Regular cardiac myocyte (primary cell): ENCODE results near the gene YIPF4. TPM values are rescaled to one million over a fixed set of nuclear protein-coding genes. Genes with fewer than 3 reads are reported as not detected.

Experiments used
- total RNA-seq: library from RNA; depleted of rRNA; stranded (reverse); fragments of >200 nt; gene quantifications from 2 replicates; pipeline ENCODE4 v1.2.3, GENCODE V29; 2014

The YIPF4 gene
- total RNA-seq = 20.6 and 36.4 TPM in 2 replicates

GRCh38 chr2:32277674-32278477 is at the start of gene YIPF4:
Gene YIPF4, plus strand, starts transcription at chr2:32277904. Its CDS starts 252 bp downstream, at chr2:32278156.

GRCh38 chr2:32264422-32265105 is 13.1 kb upstream of the YIPF4 start, which contains the start of gene NLRC4:
Gene NLRC4, minus strand, starts transcription at chr2:32264886. Its CDS starts 8,111 bp downstream, at chr2:32256775.

GRCh38 chr2:32356681-32357317 is 79.1 kb downstream of the YIPF4 start, which contains the start of gene BIRC6:
Gene BIRC6, plus strand, starts transcription at chr2:32357023. Its CDS starts 139 bp downstream, at chr2:32357162.

Other genes starting within 250 kb of the YIPF4 start
- gene DPY30, start 238.1 kb upstream of the YIPF4 start, total RNA-seq = 50.7 and 85.1 TPM in 2 replicates
- gene SPAST, start 214.3 kb upstream of the YIPF4 start, total RNA-seq = 19.4 and 26.2 TPM in 2 replicates
- 29.7 and 43.1 TPM in 2 replicates for gene SLC30A6, start 112.0 kb upstream of the YIPF4 start, total RNA-seq
- not detected in 2 replicates for gene NLRC4, start 13.0 kb upstream of the YIPF4 start, total RNA-seq
- 137 and 162 TPM in 2 replicates for gene BIRC6, start 79.1 kb downstream of the YIPF4 start, total RNA-seq